ENCODE results near the gene NACA. TPM values are rescaled to one million over a fixed set of nuclear protein-coding genes. Genes with fewer than 3 reads are reported as not detected.

The NACA gene
- total RNA-seq (ENCODE audit: low replicate concordance) = 1,430 and 1,456 TPM in 2 replicates

DNA sequence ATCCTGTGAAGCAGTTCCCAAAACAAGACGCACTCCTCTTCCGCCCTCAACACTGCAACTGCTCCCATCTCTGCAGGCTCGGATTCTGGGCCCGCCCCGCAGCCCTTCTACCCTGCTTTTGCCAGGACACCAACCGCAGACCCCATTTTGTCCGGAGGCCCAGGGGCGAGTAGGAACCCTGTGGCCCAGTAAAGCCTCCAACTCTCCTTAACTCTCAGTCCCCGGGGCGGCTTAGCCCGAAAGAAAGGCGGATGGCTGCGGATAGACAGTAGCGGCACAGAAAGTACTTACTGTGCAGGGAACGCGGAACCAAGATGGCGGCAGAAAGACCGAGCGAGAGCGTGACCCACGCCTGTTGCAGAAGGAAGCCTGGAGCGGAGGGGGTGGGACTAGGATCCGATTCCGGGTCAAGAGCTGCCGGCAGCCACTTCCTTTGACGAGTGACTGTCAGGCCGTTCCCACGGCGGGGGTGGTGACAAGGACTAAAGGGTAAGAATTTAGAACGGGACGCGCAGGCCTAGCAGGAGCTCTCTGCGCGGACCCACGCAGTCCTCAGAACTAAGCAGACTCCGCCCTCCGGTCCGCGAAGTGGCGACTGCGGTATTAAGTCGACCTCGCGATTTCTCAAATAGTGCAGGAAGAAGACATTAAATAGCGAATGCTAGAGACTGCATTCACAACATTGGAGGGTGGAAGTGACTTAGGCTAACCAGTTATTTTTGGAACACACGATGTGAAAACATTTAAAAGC, at the start of gene NACA:
Gene NACA (minus strand): TSS at position 328 of the 751 bp plus-strand sequence. CDS start 778 bp downstream, outside the sequence.

DNA sequence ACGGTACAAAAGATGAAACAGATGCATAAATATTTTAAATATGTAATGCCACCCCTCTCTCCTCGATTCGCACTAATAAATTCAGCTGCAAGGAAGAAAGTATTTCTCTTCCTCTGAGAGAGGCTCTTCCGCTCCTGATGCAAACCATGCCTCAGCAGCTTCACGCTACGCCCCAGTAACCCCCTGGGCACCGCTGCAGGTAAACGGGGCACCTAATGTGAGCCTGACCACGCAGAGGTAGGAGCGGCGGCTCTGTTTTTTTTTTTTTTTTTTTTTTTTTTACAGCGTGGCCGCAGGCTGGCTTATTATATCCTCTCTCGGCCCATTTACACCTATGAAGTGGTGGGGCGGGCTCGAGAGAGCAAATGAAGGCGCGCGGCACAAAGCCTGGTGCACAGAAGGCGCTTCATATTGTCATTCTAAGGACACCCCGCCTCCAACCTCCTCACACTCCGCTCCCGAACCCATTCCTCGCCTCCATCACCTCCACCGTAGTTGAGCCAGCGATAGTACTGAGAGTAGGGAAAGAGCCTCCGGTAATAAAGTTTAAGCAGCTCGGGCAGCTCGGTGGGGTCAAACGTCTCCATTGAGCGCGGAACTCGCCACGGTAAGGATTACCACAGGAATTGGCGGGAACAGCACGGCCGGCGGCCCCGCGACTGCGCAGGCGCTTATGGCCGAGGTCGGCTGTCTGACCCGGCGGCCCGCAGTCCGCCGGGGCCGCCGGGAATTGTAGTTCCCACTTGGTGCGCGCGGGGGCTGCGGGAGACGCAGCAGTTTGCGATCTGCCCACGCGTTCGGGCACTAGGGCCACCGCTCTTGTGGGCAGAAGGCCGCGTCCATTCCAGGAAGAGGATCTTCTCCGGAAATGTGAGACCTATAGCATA, 26.9 kb upstream of the NACA start, which contains the start of gene PRIM1:
Gene PRIM1 (minus strand): TSS at position 612 of the 887 bp plus-strand sequence. CDS start 25 bp downstream, at position 587.

GRCh38 chr12:56688129-56688845, 36.8 kb downstream of the NACA start, which contains the start of gene PTGES3:
TSS of gene PTGES3 (minus strand) at chr12:56688284. CDS start at chr12:56687999, 285 bp downstream.

Other genes starting within 250 kb of the NACA start
- gene GLS2, start 237.1 kb downstream of the NACA start, total RNA-seq (ENCODE audit: low replicate concordance) = 0.38 TPM in 1 of 2 replicates, not detected in the other
- 4.6 and 22.2 TPM in 2 replicates for gene RBMS2, start 203.5 kb downstream of the NACA start, total RNA-seq (ENCODE audit: low replicate concordance)
- 10.2 and 16.8 TPM in 2 replicates for gene BAZ2A, start 95.0 kb downstream of the NACA start, total RNA-seq (ENCODE audit: low replicate concordance)
- gene ATP5F1B, start 79.3 kb downstream of the NACA start, total RNA-seq (ENCODE audit: low replicate concordance) = 465 and 670 TPM in 2 replicates
- gene PTGES3, start 37.0 kb downstream of the NACA start, total RNA-seq (ENCODE audit: low replicate concordance) = 28.1 and 44.5 TPM in 2 replicates
- gene PRIM1, start 27.0 kb upstream of the NACA start, total RNA-seq (ENCODE audit: low replicate concordance) = 3.8 and 5.7 TPM in 2 replicates
- 0.35 and 0.53 TPM in 2 replicates for gene HSD17B6, start 38.0 kb upstream of the NACA start, total RNA-seq (ENCODE audit: low replicate concordance)
- not detected in 2 replicates for gene SDR9C7, start 209.1 kb upstream of the NACA start, total RNA-seq (ENCODE audit: low replicate concordance)
- under 0.01 and 0.08 TPM in 2 replicates for gene RDH16, start 232.3 kb upstream of the NACA start, total RNA-seq (ENCODE audit: low replicate concordance)